ENCODE results near the gene SLC25A1.

Gene SLC25A1

GRCh38 chr22:19224557-19224956 lies 46.0 kb upstream of the SLC25A1 start:
- H3K4me3 ChIP-seq (replicated peaks; ENCODE audit: low read depth, low read length), result no peak overlapping the region
- DNase-seq (ENCODE audit: extremely low read depth, insufficient read length), result no peak
- H3K36me3 ChIP-seq (ENCODE audit: control insufficient read depth, insufficient read depth, low read length), result no peaks in the 10 kb centered on the region
- TF ChIP-seq CTCF (IDR thresholded peaks at IDR 0.05; ENCODE audit: insufficient read depth, low read length, poor library complexity, severe bottlenecking), result no peak
- no peaks in the 10 kb centered on the region for H3K27me3 ChIP-seq (replicated peaks; ENCODE audit: control insufficient read depth, insufficient read depth, low read length)

GRCh38 chr22:19223617-19224016 lies 45.1 kb upstream of the SLC25A1 start:
- Histone ChIP-seq H3K27me3 (replicated peaks; ENCODE audit: control insufficient read depth, insufficient read depth, low read length) (no peaks in the 10 kb centered on the region), H3K36me3 (ENCODE audit: control insufficient read depth, insufficient read depth, low read length) (no peaks in the 10 kb centered on the region), H3K4me3 (replicated peaks; ENCODE audit: low read depth, low read length) (no peak overlapping the region)
- no peak for DNase-seq (ENCODE audit: extremely low read depth, insufficient read length)
- no peak for TF ChIP-seq CTCF (IDR thresholded peaks at IDR 0.05; ENCODE audit: insufficient read depth, low read length, poor library complexity, severe bottlenecking)

GRCh38 chr22:19223110-19223509 lies 44.6 kb upstream of the SLC25A1 start:
- no peak for TF ChIP-seq CTCF (IDR thresholded peaks at IDR 0.05; ENCODE audit: insufficient read depth, low read length, poor library complexity, severe bottlenecking)
- no peaks in the 10 kb centered on the region for H3K36me3 ChIP-seq (ENCODE audit: control insufficient read depth, insufficient read depth, low read length)
- DNase-seq (ENCODE audit: extremely low read depth, insufficient read length), result no peak
- no peak overlapping the region for H3K4me3 ChIP-seq (replicated peaks; ENCODE audit: low read depth, low read length)
- no peaks in the 10 kb centered on the region for H3K27me3 ChIP-seq (replicated peaks; ENCODE audit: control insufficient read depth, insufficient read depth, low read length)

- no peak for TF ChIP-seq CTCF (IDR thresholded peaks at IDR 0.05; ENCODE audit: insufficient read depth, low read length, poor library complexity, severe bottlenecking)
- no peaks in the 10 kb centered on the region for H3K36me3 ChIP-seq (ENCODE audit: control insufficient read depth, insufficient read depth, low read length)
- DNase-seq (ENCODE audit: extremely low read depth, insufficient read length), result no peak
- H3K27me3 ChIP-seq (replicated peaks; ENCODE audit: control insufficient read depth, insufficient read depth, low read length), result no peaks in the 10 kb centered on the region
- no peak overlapping the region for H3K4me3 ChIP-seq (replicated peaks; ENCODE audit: low read depth, low read length)
Measured at GRCh38 chr22:19222242-19223005, 43.9 kb upstream of the SLC25A1 start.

GRCh38 chr22:19220867-19221266 lies 42.3 kb upstream of the SLC25A1 start:
- Histone ChIP-seq H3K36me3 (ENCODE audit: control insufficient read depth, insufficient read depth, low read length) (no peaks in the 10 kb centered on the region), H3K4me3 (replicated peaks; ENCODE audit: low read depth, low read length) (no peak overlapping the region), H3K27me3 (replicated peaks; ENCODE audit: control insufficient read depth, insufficient read depth, low read length) (no peaks in the 10 kb centered on the region)
- TF ChIP-seq CTCF (IDR thresholded peaks at IDR 0.05; ENCODE audit: insufficient read depth, low read length, poor library complexity, severe bottlenecking), result no peak
- no peak for DNase-seq (ENCODE audit: extremely low read depth, insufficient read length)

Data from GM06990 (cell line).